Calu3 (cell line): Measurements from ENCODE around the gene PLCL2. TPM values are rescaled to one million over a fixed set of nuclear protein-coding genes. Genes with fewer than 3 reads are reported as not detected.

Experiments
- BruUV-seq: library from RNA; stranded (reverse); fragments of 400-500 nt; replicated peaks from 2 replicates; lab custom pipeline; 2021; lab: Mats Ljungman, UMichigan
- CTCF ChIA-PET: fragments of 300-600 bp; sonication (Branson Sonifier 250); formaldehyde crosslinking; loops from one replicate; lab custom pipeline; 2022; ENCODE audit warnings: antibody characterized with exemption; lab: Charles Lee
- DNase-seq: peaks from one replicate; pipeline ENCODE4 v3.0.0; 2022
- H3K27ac Mint-ChIP-seq: one replicate; pipeline ENCODE4 v1.8.0; 2022; ENCODE audit warnings: mixed read lengths; ENCODE audit not compliant: unreplicated experiment
- H3K27me3 Mint-ChIP-seq: one replicate; pipeline ENCODE4 v1.8.0; 2022; ENCODE audit warnings: mixed read lengths; ENCODE audit not compliant: unreplicated experiment
- H3K36me3 Mint-ChIP-seq: one replicate; pipeline ENCODE4 v1.8.0; 2022; ENCODE audit warnings: mild to moderate bottlenecking, moderate library complexity, mixed read lengths; ENCODE audit not compliant: insufficient read depth, unreplicated experiment
- H3K4me1 Mint-ChIP-seq: one replicate; pipeline ENCODE4 v1.8.0; 2022; ENCODE audit warnings: mild to moderate bottlenecking, low read depth, mixed read lengths; ENCODE audit not compliant: unreplicated experiment
- H3K4me3 Mint-ChIP-seq: one replicate; pipeline ENCODE4 v1.8.0; 2022; ENCODE audit warnings: mild to moderate bottlenecking, low read depth, moderate library complexity, mixed read lengths; ENCODE audit not compliant: unreplicated experiment
- H3K9me3 Mint-ChIP-seq: one replicate; pipeline ENCODE4 v1.8.0; 2022; ENCODE audit warnings: low read depth, mixed read lengths; ENCODE audit not compliant: unreplicated experiment
- intact Hi-C: fragments of 100-400 bp; cut with micrococcal nuclease; formaldehyde crosslinking; loops from one replicate; pipeline ENCODE4 v1.10.0; 2022; ENCODE audit not compliant: unreplicated experiment
- total RNA-seq: library from RNA; stranded (reverse); gene quantifications from 2 replicates; pipeline ENCODE4 v1.2.3, GENCODE V29; 2022
- TF ChIP-seq, protein P1 (sequence below): fragments of 200-600 bp; IDR thresholded peaks from one replicate; pipeline ENCODE4 v1.8.0; 2022; ENCODE audit warnings: antibody characterized with exemption; ENCODE audit not compliant: unreplicated experiment

Gene PLCL2
- total RNA-seq, 1 experiment from 2014 or later = 5.8 TPM

DNA sequence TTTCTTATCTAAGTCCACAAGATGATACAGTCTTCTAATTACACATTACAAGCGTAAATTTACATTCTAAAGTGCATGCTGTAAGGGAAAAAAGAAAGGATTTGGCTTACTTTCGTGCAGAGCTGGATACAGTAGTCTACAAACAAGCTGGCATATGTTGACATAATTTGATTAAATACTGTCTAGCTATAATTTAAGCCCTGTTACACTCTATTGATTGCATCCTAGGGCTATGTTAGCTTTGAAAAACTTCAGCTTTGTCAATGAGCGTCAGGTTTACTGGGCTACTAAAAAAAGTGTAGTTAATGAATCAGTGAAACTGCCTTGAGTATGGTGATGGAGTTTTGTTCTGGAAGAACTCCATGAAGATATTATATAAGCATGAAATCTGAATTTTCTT is 24.5 kb upstream of the PLCL2 start:
- DNase-seq = no peak
- Mint-ChIP-seq H3K36me3 (no peaks in the 10 kb centered on the region), H3K27ac (no peak overlapping the region), H3K4me1 (peaks cover 12% of the 10 kb centered on the region), H3K4me3 (no peak overlapping the region), H3K27me3 (no peaks in the 10 kb centered on the region), H3K9me3 (no peaks in the 10 kb centered on the region)
- TF ChIP-seq, protein P1, sequence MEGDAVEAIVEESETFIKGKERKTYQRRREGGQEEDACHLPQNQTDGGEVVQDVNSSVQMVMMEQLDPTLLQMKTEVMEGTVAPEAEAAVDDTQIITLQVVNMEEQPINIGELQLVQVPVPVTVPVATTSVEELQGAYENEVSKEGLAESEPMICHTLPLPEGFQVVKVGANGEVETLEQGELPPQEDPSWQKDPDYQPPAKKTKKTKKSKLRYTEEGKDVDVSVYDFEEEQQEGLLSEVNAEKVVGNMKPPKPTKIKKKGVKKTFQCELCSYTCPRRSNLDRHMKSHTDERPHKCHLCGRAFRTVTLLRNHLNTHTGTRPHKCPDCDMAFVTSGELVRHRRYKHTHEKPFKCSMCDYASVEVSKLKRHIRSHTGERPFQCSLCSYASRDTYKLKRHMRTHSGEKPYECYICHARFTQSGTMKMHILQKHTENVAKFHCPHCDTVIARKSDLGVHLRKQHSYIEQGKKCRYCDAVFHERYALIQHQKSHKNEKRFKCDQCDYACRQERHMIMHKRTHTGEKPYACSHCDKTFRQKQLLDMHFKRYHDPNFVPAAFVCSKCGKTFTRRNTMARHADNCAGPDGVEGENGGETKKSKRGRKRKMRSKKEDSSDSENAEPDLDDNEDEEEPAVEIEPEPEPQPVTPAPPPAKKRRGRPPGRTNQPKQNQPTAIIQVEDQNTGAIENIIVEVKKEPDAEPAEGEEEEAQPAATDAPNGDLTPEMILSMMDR = no peak
- CTCF ChIA-PET = no interaction called here
- intact Hi-C loops = no loop called here
- no TSS peak for BruUV-seq

DNA sequence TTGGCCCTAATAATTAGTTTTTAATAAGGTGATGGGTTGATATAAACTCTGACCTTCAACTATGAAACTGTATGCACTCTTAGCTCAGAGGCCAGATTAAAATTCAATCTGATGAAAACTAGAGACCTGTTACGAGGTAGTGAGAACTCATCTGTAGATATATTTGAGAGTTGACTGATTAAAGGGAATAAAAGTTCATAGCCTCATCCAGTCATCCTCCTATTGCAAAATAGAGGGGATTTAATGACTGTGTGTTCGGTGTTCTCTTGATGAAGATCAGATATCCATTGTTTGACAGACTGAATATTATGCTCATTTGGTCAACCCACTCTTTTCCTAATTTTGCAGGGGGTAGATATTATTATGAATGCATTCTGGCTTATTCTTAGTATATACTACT is 23.3 kb upstream of the PLCL2 start:
- Mint-ChIP-seq H3K27me3 (no peaks in the 10 kb centered on the region), H3K9me3 (no peaks in the 10 kb centered on the region), H3K4me1 (peaks cover 13% of the 10 kb centered on the region), H3K36me3 (no peaks in the 10 kb centered on the region), H3K27ac (no peak overlapping the region), H3K4me3 (no peak overlapping the region)
- BruUV-seq = no TSS peak
- no peak for DNase-seq
- intact Hi-C loops = no loop called here
- TF ChIP-seq, protein P1 = no peak
- CTCF ChIA-PET = no interaction called here

DNA sequence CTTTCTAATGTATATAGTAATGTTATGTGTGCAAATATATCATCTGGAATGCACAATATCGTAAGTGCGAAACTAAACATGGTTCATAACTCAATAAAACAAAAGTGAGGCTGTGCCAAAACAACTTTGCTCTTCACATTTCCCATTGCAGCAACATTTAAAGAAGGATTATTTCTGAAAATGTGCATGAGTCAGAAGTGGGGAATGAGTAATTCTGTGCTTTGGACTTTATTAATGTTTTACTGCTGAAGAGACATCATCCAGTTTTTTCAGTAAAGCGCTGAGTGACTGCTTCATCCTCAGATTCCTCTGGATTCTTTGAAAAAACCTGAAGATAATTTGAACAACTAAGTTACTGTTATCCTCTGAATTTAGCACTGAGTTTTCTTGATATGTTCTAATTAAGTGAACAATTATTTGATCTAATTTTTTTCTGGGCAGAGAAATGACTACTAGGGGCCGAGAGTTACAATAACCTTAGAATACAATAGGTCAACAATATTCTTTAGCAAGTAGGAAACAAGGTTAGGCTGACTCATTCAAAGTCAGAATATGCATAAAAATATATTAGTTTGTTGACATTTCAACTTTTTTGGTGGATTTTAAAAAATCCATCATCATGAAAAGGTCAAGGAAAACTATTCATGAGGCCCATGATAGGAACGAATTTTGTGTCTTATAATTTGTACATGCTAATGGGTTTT is 20.0 kb upstream of the PLCL2 start:
- intact Hi-C loops = no loop called here
- H3K36me3 Mint-ChIP-seq = no peaks in the 10 kb centered on the region
- H3K27ac Mint-ChIP-seq = no peak overlapping the region

DNA sequence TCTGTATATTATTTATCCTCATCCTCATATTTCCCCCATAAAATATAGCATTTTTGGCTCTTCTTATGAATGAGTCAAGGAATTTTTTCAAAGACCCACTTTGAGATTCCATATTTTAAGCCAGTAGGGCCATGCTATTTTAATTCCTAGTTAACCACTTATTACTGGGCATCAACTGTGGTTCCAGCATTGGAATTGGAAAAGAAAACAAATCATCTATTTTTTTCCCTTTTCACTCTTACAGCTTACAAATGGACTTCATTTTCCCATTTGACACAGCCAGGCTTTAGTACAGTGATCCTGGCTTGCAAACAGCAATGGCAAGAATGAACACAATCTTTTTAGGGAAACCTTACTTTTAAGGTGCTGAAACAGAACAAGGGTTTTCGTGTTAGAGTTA is 19.4 kb upstream of the PLCL2 start:
- H3K27me3 Mint-ChIP-seq = no peaks in the 10 kb centered on the region
- CTCF ChIA-PET = no interaction called here
- H3K27ac Mint-ChIP-seq = no peak overlapping the region
- no peaks in the 10 kb centered on the region for H3K36me3 Mint-ChIP-seq
- no TSS peak for BruUV-seq
- peaks cover 13% of the 10 kb centered on the region for H3K4me1 Mint-ChIP-seq
- intact Hi-C loops = no loop called here
- TF ChIP-seq, protein P1 = no peak
- DNase-seq = no peak
- no peak overlapping the region for H3K4me3 Mint-ChIP-seq
- no peaks in the 10 kb centered on the region for H3K9me3 Mint-ChIP-seq

More for the DNA sequence above, 20.0 kb upstream of the PLCL2 start:
- Mint-ChIP-seq H3K9me3 (no peaks in the 10 kb centered on the region), H3K4me3 (no peak overlapping the region), H3K4me1 (peaks cover 13% of the 10 kb centered on the region), H3K27me3 (no peaks in the 10 kb centered on the region)
- BruUV-seq = no TSS peak
- TF ChIP-seq, protein P1 = no peak
- CTCF ChIA-PET = interaction anchor here (0.7 kb wide), 1 partner anchor 10 kb away, joined by 5 read pairs; no protein-coding TSS in a partner anchor
- no peak for DNase-seq
